Activated naive CD4-positive, alpha-beta T cell (primary cell): ENCODE data around the gene PIK3CB.
"Not testable (repeated sequence)": the region's sequence is repeated elsewhere in the genome, so short reads cannot be mapped to it uniquely, and the experiment has no call there.

Experiments used
- DNase-seq, 4 experiments: peaks; one replicate each; lab custom pipeline; 2025; lab: John Stamatoyannopoulos, UW

The PIK3CB gene

GRCh38 chr3:138846824-138847223 lies 12.1 kb upstream of the PIK3CB start:
- DNase-seq, result not testable (repeated sequence)

GRCh38 chr3:138846262-138846791 lies 11.6 kb upstream of the PIK3CB start:
- DNase-seq, result no peak

GRCh38 chr3:138845771-138846173 lies 11.0 kb upstream of the PIK3CB start:
- no peak for DNase-seq

- DNase-seq, result no peak
These were observed 10.5 kb upstream of the PIK3CB start for GRCh38 chr3:138845181-138845601.

- no peak for DNase-seq
These were observed 7.9 kb upstream of the PIK3CB start for GRCh38 chr3:138842483-138843188.

- not testable (repeated sequence) for DNase-seq
These were observed 3.7 kb upstream of the PIK3CB start for GRCh38 chr3:138838385-138838784.

GRCh38 chr3:138835846-138836245 lies 1.1 kb upstream of the PIK3CB start:
- not testable (repeated sequence) for DNase-seq

GRCh38 chr3:138835397-138835757 lies 649 bp upstream of the PIK3CB start:
- DNase-seq, result no peak

- DNase-seq, result peak in 1 of 4 experiments; percentile 37
These were observed 681 bp downstream of the PIK3CB start for GRCh38 chr3:138833899-138834595.

GRCh38 chr3:138832473-138833057 lies 2.2 kb downstream of the PIK3CB start:
- DNase-seq, result not testable (repeated sequence)

GRCh38 chr3:138829886-138830510 lies 4.7 kb downstream of the PIK3CB start:
- DNase-seq, result no peak

- DNase-seq, result no peak
These were observed 5.6 kb downstream of the PIK3CB start for GRCh38 chr3:138829097-138829496.

- no peak for DNase-seq
These were observed 7.5 kb downstream of the PIK3CB start for GRCh38 chr3:138827222-138827621.

GRCh38 chr3:138825336-138825735 lies 9.4 kb downstream of the PIK3CB start:
- no peak for DNase-seq

GRCh38 chr3:138824114-138824506 lies 10.6 kb downstream of the PIK3CB start:
- DNase-seq, result no peak

GRCh38 chr3:138820379-138820778 lies 14.3 kb downstream of the PIK3CB start:
- not testable (repeated sequence) for DNase-seq

- DNase-seq, result no peak
These were observed 16.4 kb downstream of the PIK3CB start for GRCh38 chr3:138818185-138818860.

- DNase-seq, result no peak
These were observed 17.0 kb downstream of the PIK3CB start for GRCh38 chr3:138817695-138818094.

- no peak for DNase-seq
These were observed 21.9 kb downstream of the PIK3CB start for GRCh38 chr3:138812806-138813205.

GRCh38 chr3:138809500-138810256 lies 25.1 kb downstream of the PIK3CB start:
- DNase-seq, result no peak
